Astrocyte (in vitro differentiated cells and primary cell): ENCODE results near the gene ADAM21. TPM values are rescaled to one million over a fixed set of nuclear protein-coding genes. Genes with fewer than 3 reads are reported as not detected.
"Not testable (repeated sequence)": the region's sequence is repeated elsewhere in the genome, so short reads cannot be mapped to it uniquely, and the experiment has no call there.

ENCODE experiments used
- DNase-seq: peaks from one replicate; pipeline ENCODE4 v3.0.0-alpha.2; 2010; ENCODE audit warnings: low read depth
- FAIRE-seq: peaks from 2 replicates; lab custom pipeline; 2011; peaks lifted over from hg19 to GRCh38; lab: Jason Lieb, UNC
- H2AFZ ChIP-seq: 2 replicates; pipeline ENCODE4 v1.6.0; 2012; ENCODE audit warnings: low read depth, low read length, inconsistent platforms
- H3K27ac ChIP-seq: 2 replicates; pipeline ENCODE4 v1.5.1; 2011; ENCODE audit warnings: low read depth, low read length, inconsistent platforms
- H3K27me3 ChIP-seq: 2 replicates; pipeline ENCODE4 v1.6.0; 2011; ENCODE audit warnings: low read length, inconsistent platforms; ENCODE audit not compliant: insufficient read depth
- H3K36me3 ChIP-seq: 2 replicates; pipeline ENCODE4 v1.5.1; 2011; ENCODE audit warnings: low read length, inconsistent platforms; ENCODE audit not compliant: insufficient read depth
- H3K4me1 ChIP-seq: 2 replicates; pipeline ENCODE4 v1.5.1; 2011; ENCODE audit warnings: low read length, inconsistent platforms; ENCODE audit not compliant: insufficient read depth
- H3K4me2 ChIP-seq: 2 replicates; pipeline ENCODE4 v1.6.0; 2012; ENCODE audit warnings: low read length, inconsistent platforms
- H3K4me3 ChIP-seq: 2 replicates; pipeline ENCODE4 v1.5.1; 2011; ENCODE audit warnings: low read depth, mild to moderate bottlenecking, low read length, inconsistent platforms; ENCODE audit not compliant: insufficient read depth
- H3K79me2 ChIP-seq: 2 replicates; pipeline ENCODE4 v1.6.0; 2012; ENCODE audit warnings: mild to moderate bottlenecking, low read length, inconsistent platforms; ENCODE audit not compliant: insufficient read depth
- H3K9ac ChIP-seq: 2 replicates; pipeline ENCODE4 v1.6.0; 2012; ENCODE audit warnings: mild to moderate bottlenecking, low read length, inconsistent platforms
- H3K9me3 ChIP-seq: 2 replicates; pipeline ENCODE4 v1.5.1; 2012; ENCODE audit warnings: low read depth, mild to moderate bottlenecking, low read length, inconsistent platforms; ENCODE audit not compliant: insufficient read depth
- H4K20me1 ChIP-seq: 2 replicates; pipeline ENCODE4 v1.6.0; 2012; ENCODE audit warnings: low read length, inconsistent platforms; ENCODE audit not compliant: insufficient read depth
- H3K27ac Mint-ChIP-seq: one replicate; pipeline ENCODE4 v1.8.0; 2021; ENCODE audit warnings: mild to moderate bottlenecking, mixed read lengths; ENCODE audit not compliant: unreplicated experiment
- H3K27me3 Mint-ChIP-seq: one replicate; pipeline ENCODE4 v1.8.0; 2021; ENCODE audit warnings: low read depth, mixed read lengths; ENCODE audit not compliant: unreplicated experiment
- H3K36me3 Mint-ChIP-seq: one replicate; pipeline ENCODE4 v1.8.0; 2021; ENCODE audit warnings: low read depth, mixed read lengths; ENCODE audit not compliant: unreplicated experiment
- H3K4me1 Mint-ChIP-seq: one replicate; pipeline ENCODE4 v1.8.0; 2021; ENCODE audit warnings: low read depth, mixed read lengths; ENCODE audit not compliant: unreplicated experiment
- H3K4me3 Mint-ChIP-seq: one replicate; pipeline ENCODE4 v1.8.0; 2021; ENCODE audit warnings: mild to moderate bottlenecking, moderate library complexity, mixed read lengths; ENCODE audit not compliant: unreplicated experiment
- H3K9me3 Mint-ChIP-seq: one replicate; pipeline ENCODE4 v1.8.0; 2021; ENCODE audit warnings: mild to moderate bottlenecking, mixed read lengths; ENCODE audit not compliant: unreplicated experiment
- EZH2 ChIP-seq: IDR thresholded peaks from 2 replicates; pipeline ENCODE4 v1.6.1; 2012; ENCODE audit warnings: mild to moderate bottlenecking, low read length, inconsistent platforms; ENCODE audit not compliant: insufficient read depth
- total RNA-seq: library from RNA; stranded (reverse); gene quantifications from 2 replicates; pipeline ENCODE4 v1.2.1, GENCODE V29; 2021
- TF ChIP-seq, protein P1 (sequence below): IDR thresholded peaks from 2 replicates; pipeline ENCODE4 v1.5.1; 2011; ENCODE audit warnings: low read depth, mild to moderate bottlenecking, inconsistent platforms, low read length, moderate library complexity; ENCODE audit not compliant: insufficient read depth

The ADAM21 gene
- total RNA-seq, 1 donor from 2014 or later: 1.1 TPM

DNA sequence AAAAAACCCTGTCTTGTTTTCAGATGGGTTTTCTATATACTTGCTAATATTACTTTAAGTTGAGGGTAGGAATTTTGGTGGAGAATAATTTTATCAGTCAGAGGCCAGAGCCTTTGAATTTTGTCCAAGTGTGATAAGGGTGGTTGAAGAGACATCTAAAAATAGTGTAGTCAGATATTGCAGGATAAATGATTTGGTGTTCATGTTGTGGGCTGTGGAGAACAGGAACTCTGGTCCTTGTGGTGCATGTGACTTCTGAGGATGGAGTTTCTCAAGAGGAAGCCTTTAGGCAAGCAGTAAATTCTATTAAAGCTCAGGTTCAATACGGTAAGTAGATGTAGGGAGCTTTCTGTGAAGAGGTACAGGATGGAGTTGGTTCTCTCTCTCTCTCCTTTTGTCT, 2.8 kb downstream of the ADAM21 start:
- Histone ChIP-seq H3K4me3 (no peak overlapping the region), H3K9ac (no peak overlapping the region), H3K27ac (no peak overlapping the region), H4K20me1 (no peaks in the 10 kb centered on the region), H3K36me3 (no peaks in the 10 kb centered on the region), H3K9me3 (no peaks in the 10 kb centered on the region), H3K4me1 (no peaks in the 10 kb centered on the region), H3K79me2 (no peaks in the 10 kb centered on the region), H3K4me2 (no peak overlapping the region), H3K27me3 (no peaks in the 10 kb centered on the region), H2AFZ (no peak overlapping the region)
- no peak for DNase-seq
- Mint-ChIP-seq H3K27me3 (no peaks in the 10 kb centered on the region), H3K9me3 (no peaks in the 10 kb centered on the region), H3K27ac (no peak overlapping the region), H3K4me1 (no peaks in the 10 kb centered on the region), H3K36me3 (no peaks in the 10 kb centered on the region), H3K4me3 (no peak overlapping the region)
- no peak for FAIRE-seq
- no peak for TF ChIP-seq EZH2
- TF ChIP-seq, protein P1, sequence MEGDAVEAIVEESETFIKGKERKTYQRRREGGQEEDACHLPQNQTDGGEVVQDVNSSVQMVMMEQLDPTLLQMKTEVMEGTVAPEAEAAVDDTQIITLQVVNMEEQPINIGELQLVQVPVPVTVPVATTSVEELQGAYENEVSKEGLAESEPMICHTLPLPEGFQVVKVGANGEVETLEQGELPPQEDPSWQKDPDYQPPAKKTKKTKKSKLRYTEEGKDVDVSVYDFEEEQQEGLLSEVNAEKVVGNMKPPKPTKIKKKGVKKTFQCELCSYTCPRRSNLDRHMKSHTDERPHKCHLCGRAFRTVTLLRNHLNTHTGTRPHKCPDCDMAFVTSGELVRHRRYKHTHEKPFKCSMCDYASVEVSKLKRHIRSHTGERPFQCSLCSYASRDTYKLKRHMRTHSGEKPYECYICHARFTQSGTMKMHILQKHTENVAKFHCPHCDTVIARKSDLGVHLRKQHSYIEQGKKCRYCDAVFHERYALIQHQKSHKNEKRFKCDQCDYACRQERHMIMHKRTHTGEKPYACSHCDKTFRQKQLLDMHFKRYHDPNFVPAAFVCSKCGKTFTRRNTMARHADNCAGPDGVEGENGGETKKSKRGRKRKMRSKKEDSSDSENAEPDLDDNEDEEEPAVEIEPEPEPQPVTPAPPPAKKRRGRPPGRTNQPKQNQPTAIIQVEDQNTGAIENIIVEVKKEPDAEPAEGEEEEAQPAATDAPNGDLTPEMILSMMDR: no peak

DNA sequence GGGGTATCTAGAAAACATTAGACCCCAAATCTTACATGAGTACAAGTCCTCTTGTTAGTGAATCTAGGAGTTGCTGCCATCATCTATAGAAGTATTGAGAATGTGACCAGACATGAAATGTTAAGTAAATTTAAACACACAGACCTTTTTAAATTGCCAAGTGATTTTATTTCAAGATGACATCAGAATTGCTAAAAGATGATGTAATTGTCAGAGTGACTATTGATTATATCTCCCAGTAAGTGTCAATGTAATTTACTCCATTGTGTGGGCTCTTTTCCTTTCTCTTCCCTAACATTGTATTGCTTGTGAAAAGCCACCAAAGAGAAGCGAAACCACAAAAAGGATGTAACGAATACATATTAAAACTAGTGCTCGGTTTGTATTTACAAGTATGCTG, 16.8 kb downstream of the ADAM21 start:
- Histone ChIP-seq H4K20me1 (no peaks in the 10 kb centered on the region), H3K79me2 (no peaks in the 10 kb centered on the region), H3K27ac (no peak overlapping the region), H3K4me3 (no peak overlapping the region), H3K9me3 (no peaks in the 10 kb centered on the region), H3K4me2 (no peak overlapping the region), H2AFZ (no peak overlapping the region), H3K36me3 (no peaks in the 10 kb centered on the region), H3K27me3 (no peaks in the 10 kb centered on the region), H3K9ac (no peak overlapping the region), H3K4me1 (no peaks in the 10 kb centered on the region)
- Mint-ChIP-seq H3K27ac (no peak overlapping the region), H3K27me3 (no peaks in the 10 kb centered on the region), H3K4me1 (no peaks in the 10 kb centered on the region), H3K4me3 (no peak overlapping the region), H3K36me3 (peaks cover 25% of the 10 kb centered on the region), H3K9me3 (peaks cover 1% of the 10 kb centered on the region)
- FAIRE-seq: no peak
- TF ChIP-seq EZH2: no peak
- TF ChIP-seq, protein P1: no peak
- no peak for DNase-seq

DNA sequence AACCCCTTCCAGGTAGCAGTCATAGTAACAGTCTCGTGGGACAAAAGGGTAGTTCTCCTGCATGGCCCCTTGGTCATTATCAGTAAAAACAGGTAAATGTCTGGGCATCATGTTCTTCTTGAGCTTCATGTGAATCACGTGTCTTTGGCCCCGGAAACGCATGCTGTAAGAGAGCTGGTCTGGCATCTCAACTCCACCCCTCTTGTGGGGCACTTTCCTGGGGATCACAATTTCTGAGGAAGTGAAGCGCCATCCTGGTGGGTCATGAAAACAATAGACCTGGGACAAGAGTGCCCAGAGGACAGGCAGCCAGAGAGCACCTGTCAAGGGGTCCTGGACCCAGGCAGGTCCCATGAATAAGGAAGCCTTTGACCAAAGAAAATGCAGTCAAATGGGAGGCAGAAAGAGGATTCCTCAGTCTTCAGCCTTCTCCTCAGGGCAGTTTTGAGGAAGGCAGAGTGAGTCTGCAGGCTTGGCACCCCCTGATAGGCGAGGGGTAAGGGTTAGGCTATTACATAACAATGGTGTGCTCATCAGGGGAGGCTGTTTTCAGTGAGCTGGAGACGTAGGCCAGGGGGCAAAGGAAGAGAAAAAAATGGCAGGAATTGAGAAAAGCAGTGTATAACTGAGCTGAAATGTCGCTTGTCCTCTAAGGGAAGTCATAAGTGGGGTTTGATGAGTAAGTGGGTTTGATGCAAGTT, 19.0 kb downstream of the ADAM21 start:
- not testable (repeated sequence) for H3K79me2 ChIP-seq, H3K9me3 Mint-ChIP-seq, H3K27ac ChIP-seq, H3K4me3 ChIP-seq, H3K9me3 ChIP-seq, H3K36me3 ChIP-seq, H3K27ac Mint-ChIP-seq, H3K4me1 ChIP-seq, H4K20me1 ChIP-seq, H3K4me3 Mint-ChIP-seq, DNase-seq, H2AFZ ChIP-seq, H3K4me1 Mint-ChIP-seq, H3K27me3 Mint-ChIP-seq, H3K27me3 ChIP-seq, H3K4me2 ChIP-seq, H3K9ac ChIP-seq, FAIRE-seq
- H3K36me3 Mint-ChIP-seq: peaks cover 29% of the 10 kb centered on the region
